Measurements from ENCODE around the gene FMNL2.
A peak's percentile ranks its signal among the peaks of the same experiment; 100 is the strongest.
"Not testable (repeated sequence)": the region's sequence is repeated elsewhere in the genome, so short reads cannot be mapped to it uniquely, and the experiment has no call there.

FMNL2 gene

DNA sequence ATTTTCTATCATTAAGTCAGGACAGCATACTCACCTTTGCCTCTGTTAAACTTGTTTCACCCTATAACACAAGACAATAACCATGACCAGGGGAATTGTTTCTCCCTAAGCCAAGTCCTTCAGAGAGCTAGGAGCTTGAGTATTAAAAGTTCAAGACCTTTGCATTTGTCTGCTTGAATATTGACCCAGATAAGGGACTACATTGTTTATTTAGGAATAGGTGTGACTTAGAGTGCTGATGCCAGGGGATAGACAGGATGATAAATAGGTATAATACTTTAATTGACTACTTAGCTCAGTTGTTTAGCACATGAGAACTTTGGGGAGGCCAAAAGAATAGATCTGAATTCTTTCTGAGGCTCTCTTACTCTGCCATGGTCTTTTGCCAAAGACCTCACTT lies 185.8 kb downstream of the FMNL2 start:
- ChIA-PET POLR2A (ENCODE audit: low non-redundant PET) (no interaction called here), CTCF (no interaction called here)
- TF ChIP-seq, protein P1, sequence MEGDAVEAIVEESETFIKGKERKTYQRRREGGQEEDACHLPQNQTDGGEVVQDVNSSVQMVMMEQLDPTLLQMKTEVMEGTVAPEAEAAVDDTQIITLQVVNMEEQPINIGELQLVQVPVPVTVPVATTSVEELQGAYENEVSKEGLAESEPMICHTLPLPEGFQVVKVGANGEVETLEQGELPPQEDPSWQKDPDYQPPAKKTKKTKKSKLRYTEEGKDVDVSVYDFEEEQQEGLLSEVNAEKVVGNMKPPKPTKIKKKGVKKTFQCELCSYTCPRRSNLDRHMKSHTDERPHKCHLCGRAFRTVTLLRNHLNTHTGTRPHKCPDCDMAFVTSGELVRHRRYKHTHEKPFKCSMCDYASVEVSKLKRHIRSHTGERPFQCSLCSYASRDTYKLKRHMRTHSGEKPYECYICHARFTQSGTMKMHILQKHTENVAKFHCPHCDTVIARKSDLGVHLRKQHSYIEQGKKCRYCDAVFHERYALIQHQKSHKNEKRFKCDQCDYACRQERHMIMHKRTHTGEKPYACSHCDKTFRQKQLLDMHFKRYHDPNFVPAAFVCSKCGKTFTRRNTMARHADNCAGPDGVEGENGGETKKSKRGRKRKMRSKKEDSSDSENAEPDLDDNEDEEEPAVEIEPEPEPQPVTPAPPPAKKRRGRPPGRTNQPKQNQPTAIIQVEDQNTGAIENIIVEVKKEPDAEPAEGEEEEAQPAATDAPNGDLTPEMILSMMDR (conservative IDR thresholded peaks at IDR 0.05; ENCODE audit: low read depth): no peak
- DNase-seq (ENCODE audit: low spot score): no peak
- H3K27ac ChIP-seq: no peak overlapping the region

DNA sequence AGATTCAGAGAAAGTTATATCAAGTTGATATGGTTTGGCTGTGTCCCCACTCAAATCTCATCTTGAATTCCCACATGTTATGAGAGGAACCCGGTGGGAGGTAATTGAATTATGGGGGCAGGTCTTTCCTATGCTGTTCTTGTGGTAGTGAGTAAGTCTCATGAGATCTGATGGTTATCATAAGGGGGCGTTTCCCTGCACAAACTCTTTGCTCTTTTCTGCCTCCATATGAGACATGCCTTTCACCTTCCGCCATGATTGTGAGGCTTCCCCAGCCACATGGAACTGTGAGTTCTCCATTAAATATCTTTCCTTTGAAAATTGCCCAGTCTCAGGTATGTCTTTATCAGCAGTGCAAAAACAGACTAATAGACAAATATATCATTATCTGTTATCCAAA lies 187.5 kb downstream of the FMNL2 start:
- H3K27ac ChIP-seq; CTCF ChIA-PET; POLR2A ChIA-PET (ENCODE audit: low non-redundant PET); DNase-seq (ENCODE audit: low spot score): not testable (repeated sequence)

DNA sequence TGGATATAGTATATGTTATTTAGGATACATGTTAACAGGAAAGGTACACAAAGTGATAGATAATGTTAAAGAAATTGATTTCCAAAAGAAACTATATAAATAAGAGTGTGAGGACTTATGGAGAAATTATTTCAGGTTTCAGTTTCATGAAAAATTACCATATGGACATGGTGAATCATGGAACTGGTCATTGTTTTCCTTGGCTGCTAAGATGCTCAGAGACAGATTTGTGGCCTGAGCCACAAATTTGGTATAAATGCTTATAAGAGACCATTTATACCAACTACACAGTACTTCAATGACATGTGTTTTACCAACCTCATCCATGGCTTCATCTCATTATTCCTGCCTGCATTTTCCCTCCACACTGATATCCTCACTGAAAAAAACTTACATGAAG lies 188.1 kb downstream of the FMNL2 start:
- DNase-seq (ENCODE audit: low spot score): no peak
- ChIA-PET POLR2A (ENCODE audit: low non-redundant PET) (no interaction called here), CTCF (no interaction called here)
- H3K27ac ChIP-seq: no peak overlapping the region
- TF ChIP-seq, protein P1 (conservative IDR thresholded peaks at IDR 0.05; ENCODE audit: low read depth): no peak

DNA sequence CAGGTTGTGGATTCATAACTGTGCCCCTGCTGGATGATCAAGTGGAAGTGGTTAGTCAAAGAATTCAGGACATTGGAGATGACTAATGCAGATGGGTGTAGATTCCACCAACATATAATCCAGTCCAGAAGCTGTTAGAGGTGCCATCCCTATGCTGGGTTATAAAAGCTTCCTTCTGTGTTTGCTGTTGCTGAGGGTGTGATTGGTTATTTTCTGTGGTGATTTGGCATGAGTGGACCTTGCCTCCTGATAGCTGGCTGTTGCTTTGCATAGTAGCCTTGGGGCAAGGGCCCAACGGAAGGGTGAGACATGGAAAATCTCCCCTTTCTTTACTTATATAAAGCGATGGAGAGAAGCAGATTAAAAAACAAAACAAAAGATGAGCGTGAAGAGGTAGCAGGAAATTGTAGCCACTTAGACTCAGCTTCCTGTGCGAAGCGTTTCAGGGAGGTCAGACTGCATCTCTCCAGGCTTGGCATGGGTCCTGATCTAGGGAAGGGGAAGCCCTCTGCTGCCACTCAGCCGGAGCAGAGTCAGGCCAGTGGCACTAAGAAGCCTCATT lies 190.4 kb downstream of the FMNL2 start:
- TF ChIP-seq, protein P1 (conservative IDR thresholded peaks at IDR 0.05; ENCODE audit: low read depth): no peak
- peak; percentile 49 for DNase-seq (ENCODE audit: low spot score)
- ChIA-PET CTCF (interaction anchor here (0.6 kb wide), 1 partner anchor 32 kb away, joined by 4 read pairs; no protein-coding TSS in a partner anchor), POLR2A (ENCODE audit: low non-redundant PET) (no interaction called here)
- H3K27ac ChIP-seq: peak overlapping the region; percentile 76

DNA sequence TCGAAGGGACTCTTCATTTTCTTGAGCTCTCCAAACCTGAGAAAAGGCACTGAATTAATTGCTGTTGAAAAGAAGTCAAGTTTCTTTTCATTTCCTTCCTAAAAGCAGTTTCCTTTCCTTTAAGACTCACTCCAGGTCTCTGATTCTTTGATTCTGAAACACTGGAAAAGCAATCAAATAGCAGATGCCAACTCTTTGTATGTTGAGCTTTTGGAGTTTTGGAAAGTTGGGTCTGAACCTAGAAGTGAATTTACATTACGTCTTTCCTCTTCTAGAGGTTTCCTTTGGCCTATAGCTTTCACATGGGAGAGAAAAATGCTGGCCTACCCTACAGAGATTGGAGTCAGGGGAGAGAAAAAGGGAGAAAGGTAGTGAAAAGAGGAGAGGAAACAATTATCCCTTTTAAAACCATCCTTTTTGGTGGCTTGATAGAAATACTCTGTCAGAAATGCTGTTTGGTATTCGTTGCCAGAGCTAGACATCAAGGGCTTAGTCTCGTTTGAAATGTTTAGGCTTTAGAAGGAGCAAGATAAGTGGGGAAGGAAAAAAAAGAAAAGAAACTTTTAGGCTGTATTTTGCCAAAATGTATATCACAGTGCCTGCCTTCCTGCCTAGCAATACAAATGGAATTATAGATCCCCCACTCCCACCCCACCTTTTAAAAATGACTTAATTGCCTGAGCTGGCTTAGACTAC lies 194.6 kb downstream of the FMNL2 start:
- POLR2A ChIA-PET (ENCODE audit: low non-redundant PET): no interaction called here
- TF ChIP-seq, protein P1 (conservative IDR thresholded peaks at IDR 0.05; ENCODE audit: low read depth): no peak
- H3K27ac ChIP-seq: no peak overlapping the region
- no peak for DNase-seq (ENCODE audit: low spot score)
- CTCF ChIA-PET: interaction anchor here (0.7 kb wide), 1 partner anchor 70 kb away, joined by 3 read pairs; no protein-coding TSS in a partner anchor

DNA sequence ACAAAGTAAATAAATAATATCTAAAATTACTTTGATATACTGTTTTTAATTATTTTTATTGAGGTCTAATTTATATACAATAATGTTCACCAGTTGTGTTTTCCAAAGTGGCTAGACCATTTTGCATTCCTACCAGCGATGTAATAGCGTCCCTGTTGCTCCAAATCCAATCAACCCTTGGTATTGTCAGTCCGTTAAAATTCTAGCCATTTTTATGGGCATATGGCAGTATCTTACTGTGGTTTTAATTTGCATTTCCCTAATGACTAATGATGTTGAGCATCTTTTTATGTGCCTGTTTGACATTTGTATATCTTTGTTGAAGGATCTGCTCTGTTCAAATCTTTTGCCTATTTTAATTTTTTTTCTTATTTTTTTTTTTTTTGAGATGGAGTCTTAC lies 197.3 kb downstream of the FMNL2 start:
- no peak overlapping the region for H3K27ac ChIP-seq
- TF ChIP-seq, protein P1 (conservative IDR thresholded peaks at IDR 0.05; ENCODE audit: low read depth): no peak
- no peak for DNase-seq (ENCODE audit: low spot score)
- CTCF ChIA-PET: no interaction called here
- POLR2A ChIA-PET (ENCODE audit: low non-redundant PET): no interaction called here

DNA sequence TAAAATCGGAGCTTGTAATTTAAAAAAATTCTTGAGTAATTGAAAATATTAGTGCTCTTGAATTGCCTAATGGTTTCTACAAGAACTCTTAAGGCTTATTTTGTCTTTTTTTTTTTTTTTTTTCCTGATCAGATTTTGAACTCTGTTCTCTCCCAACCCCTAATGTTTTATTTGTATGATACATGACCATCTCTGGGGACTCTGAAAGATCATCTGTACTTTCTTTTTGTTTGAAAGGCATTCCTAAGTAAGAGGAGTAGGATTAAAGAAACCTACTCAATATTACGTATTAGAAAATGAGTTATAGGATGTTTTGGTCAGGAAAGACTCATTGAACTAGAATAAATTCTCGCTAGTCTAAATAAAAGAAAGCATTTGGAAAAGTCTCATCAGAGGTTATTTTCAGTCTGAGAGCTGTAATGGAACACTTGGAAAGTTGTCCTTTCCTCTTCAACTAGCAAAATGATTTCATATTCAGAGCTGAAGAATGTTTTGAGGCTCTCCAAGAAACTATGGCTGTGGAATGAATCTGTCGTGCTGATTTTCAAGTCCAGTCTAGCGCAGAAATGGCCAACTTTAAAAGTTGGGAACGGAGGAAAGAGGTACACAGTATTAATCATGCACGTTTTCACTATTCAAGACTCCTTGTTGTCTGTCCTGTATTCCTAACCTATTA lies 199.6 kb downstream of the FMNL2 start:
- POLR2A ChIA-PET (ENCODE audit: low non-redundant PET): no interaction called here
- CTCF ChIA-PET: interaction anchor here (0.7 kb wide), 2 partner anchors 79 to 345 kb away, joined by 3 to 4 read pairs; no protein-coding TSS in a partner anchor
- no peak for DNase-seq (ENCODE audit: low spot score)
- no peak overlapping the region for H3K27ac ChIP-seq
- TF ChIP-seq, protein P1 (conservative IDR thresholded peaks at IDR 0.05; ENCODE audit: low read depth): no peak
